Stimulated activated CD8-positive, alpha-beta memory T cell treated with anti-CD3 and anti-CD28 coated beads, Interleukin-4, amount 100 ng/mL, for 48 hours (primary cell): Measurements from ENCODE around the gene SGPL1.

ENCODE experiments used
- DNase-seq: peaks from one replicate; pipeline ENCODE4 v3.0.0-alpha.2; 2020

The SGPL1 gene

DNA sequence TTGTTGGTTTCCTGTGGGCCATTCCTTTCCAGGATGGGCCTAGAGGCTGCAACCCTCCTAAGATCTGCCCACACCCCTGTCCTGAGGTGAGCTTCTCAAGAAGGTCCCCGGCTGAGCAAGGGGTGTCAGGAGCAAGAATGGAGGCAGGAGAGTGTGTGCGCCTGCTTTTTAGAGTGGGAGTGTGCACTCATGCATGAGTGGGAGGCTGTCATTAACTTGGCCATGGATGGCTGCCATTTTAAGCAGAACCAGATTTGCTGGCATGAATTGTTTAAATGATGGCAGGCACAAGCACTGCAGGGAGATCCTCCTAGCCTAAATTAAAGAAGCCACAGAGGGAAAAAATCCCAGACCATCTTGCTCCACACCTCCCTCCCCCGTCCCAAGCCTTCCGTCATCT lies 2.9 kb upstream of the SGPL1 start:
- no peak for DNase-seq

- no peak for DNase-seq
Measured at GRCh38 chr10:70814126-70814525, 1.6 kb upstream of the SGPL1 start.

DNA sequence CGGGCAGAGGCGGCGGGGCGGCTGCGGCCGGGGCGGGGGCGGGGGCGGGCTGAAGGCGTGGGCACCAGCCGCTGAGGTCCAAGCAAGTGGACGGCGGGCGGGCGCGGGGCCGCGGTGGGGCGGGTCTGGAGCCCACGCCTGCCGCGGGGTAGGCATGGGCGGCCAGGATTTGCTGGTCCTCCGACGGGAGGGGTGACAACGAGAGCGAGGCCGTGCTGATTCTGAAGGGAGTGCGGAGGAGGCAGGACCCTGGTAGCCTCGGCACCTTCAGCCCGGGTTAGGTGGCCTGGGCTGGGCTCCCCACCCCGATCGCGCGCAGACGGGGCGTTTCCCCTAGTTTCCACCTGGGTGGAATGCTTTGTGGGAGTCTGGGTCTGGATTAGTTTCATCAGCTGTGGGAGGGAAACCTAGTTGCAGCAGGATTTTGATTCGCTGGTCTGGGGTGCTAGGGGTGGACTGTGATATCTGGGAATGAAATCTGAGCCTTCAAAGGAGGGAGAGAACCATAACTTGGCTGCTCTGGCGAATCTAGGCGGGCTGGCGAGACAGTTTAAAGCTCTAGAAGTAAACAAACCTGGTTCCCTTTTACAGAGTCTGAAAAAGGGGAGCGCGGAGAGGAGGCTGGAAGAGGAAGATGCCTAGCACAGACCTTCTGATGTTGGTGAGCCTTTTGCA lies 609 bp downstream of the SGPL1 start:
- peak; percentile 69 for DNase-seq

DNA sequence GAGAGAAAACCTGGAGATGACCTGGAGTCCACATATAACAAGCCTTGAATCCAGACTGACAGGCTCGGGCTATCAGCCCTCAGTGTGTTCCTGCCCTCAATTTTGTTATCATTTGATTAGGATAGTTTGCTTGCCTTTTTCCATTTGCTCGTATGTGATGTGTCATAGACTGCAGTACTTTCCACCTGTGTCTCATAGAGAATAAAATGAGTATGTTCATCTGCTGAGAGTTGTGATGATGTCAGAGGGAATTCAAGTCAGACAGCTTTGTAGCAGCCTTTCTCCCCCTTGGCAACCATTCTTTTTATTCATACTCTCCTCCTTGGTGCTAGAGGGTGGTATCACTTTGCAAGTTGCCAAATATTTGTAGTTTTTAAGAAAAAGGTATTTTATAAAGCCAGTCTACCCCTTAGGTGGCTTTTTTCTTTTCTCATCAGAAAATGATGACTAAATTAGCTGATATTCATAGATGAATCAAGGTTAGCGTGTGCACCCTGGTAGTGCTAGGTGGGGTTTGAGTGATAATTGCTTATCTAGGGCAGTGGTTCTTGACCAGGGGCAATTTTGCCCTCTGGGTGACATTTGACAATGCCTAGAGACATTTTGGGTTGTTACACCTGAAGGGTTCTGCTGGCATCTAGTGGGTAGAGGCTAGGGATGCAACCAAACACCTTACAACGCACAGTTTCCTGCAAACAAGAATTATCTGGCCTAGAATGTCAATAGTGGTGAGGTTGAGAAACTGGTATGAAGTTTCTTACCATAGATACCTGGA lies 5.4 kb downstream of the SGPL1 start:
- DNase-seq = no peak

DNA sequence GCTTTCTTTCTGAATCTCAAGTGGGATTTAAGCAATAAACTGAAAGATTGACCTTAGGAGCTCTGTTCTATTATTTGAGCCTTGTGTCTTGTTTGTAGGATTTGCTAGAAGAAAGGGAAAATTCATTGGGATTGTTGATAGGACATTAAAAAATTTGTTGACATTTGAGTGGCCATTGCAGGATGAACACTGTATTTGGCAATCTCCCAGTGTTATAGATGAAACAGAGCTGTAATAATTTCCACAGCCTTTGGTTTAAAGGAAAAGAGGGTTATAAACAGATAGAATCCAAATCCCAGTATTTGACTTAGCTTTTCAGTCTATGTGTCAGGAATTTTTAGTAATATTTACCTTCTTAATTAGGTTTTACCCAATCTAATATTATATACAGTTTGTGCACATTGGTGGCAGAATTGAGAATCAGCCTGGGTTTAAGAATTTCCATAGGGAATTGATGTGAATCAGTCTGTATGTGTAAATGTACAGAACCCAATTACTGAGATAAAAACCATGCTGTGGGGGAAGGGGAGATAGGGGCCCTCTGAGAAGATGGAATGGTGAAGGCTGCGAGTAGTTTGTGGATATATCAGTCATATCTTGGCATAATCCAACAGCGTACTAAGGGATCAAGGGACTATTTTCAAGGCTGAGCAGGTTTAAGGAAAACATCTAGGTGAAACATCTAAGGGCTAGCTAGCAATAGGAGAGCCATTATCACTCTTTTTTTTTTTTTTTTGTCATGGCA lies 6.5 kb downstream of the SGPL1 start:
- DNase-seq = no peak

- DNase-seq = no peak
Measured at GRCh38 chr10:70827086-70827757, 11.5 kb downstream of the SGPL1 start.

DNA sequence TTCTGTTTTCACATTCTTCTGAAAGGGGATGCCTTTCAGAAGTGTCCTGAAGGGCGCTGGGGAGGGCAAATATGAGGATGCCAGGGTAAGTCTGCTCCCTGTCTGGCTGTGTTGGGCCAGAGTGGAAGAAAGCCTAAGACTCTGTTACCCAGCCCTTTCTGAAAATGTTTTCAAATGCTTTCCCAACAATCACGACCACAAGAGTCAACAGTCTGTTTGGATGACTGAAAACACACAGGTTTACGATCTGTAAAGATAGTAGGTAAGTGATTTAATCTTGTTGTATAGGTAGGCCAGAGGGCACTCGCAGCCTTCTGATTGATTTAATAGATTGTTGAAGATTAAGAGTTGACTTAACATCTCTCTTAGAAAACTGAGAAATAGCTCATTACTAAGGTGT lies 13.2 kb downstream of the SGPL1 start:
- DNase-seq = no peak

DNA sequence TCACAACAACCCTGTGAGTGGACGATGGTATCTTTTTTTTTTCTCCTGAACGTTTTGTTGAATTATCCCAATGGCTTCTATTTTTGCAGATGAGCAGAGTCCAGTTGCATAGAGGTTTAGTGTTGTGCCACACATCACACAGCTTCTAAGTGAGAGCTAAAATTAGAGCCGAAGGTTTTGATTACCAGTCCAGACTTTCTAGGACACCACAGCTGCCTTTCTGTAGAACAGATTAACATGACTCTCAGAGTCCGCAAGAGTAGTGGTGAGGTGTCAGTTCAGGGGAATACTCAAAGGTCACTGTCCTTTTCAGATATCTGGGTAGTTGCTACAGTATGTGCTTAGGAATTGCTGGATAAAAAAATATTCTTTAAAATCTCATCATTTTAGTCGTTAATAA lies 13.8 kb downstream of the SGPL1 start:
- no peak for DNase-seq

DNA sequence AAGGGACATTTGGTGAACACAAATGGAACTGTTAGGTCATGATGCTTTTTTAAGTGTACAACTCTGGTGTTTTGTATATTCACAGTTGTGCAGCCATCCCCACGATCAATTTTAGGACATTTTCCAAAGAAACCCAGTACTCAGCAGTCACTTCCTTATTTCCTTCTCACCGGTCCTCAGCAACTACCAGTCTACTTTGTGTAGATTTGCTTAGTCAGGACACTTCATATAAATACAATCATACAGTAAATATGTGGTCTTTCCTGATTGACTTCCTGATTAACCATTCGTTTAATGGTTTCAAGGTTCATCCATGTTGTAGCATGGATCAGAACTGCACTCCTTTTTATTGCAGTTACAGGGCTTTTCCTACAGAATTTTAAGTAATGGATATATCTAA lies 14.4 kb downstream of the SGPL1 start:
- no peak for DNase-seq

DNA sequence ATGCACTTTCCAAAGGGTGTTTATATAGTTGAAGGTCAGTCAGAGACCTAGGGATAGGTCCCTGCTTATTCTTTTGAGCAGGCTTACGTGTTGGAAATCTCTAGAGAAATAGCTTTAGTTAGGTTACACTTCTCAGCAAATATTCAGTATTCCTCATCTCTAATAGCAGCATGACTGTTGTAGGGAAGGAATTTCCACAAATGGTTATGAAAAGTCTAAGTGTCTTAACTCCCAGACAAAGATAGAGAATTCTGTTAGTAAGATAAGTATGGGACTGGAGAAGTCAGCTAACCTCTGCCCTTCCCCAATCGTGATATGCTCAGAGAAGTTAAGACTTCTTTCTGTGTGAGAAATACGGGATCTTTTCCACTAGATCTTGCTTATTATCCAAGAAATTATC lies 16.5 kb downstream of the SGPL1 start:
- no peak for DNase-seq

DNA sequence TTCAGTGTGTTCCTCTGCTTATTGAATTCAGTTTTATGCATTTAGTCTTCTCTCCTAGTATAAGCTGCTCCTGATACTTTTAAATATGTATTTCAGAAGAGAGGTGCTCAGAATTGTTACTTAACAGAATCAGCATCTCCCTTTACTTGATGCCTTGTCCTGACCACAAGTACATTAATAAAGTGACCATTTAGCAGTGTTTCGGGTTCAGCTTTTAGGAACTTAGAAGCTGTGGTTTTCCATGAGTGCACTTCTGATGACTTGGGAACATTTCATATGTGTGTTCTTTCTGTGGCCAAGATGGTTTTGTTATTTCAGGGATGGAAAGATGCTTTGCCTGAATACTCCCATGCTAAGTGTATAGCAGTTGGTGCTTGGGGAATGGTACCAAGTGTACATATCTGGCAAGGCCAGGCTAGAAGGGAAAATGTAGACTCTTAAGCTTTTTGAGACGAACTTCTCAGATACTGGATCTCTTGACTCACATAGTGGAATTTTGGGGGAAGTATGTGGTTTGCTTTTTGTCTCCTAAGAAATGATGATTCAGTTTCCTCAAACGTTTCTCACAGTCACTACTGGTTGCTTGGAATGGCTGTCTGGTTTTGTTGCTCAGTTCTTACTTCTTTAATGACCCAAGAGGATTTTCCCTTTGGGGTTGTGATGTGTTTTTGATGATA lies 17.2 kb downstream of the SGPL1 start:
- DNase-seq = no peak

GRCh38 chr10:70833601-70834000 lies 17.9 kb downstream of the SGPL1 start:
- no peak for DNase-seq

- DNase-seq = no peak
Measured at GRCh38 chr10:70834021-70834420, 18.3 kb downstream of the SGPL1 start.

- DNase-seq = no peak
Measured at GRCh38 chr10:70834441-70835151, 18.8 kb downstream of the SGPL1 start.

- DNase-seq = no peak
Measured at GRCh38 chr10:70836319-70836718, 20.6 kb downstream of the SGPL1 start.

- no peak for DNase-seq
Measured at GRCh38 chr10:70837660-70838059, 21.9 kb downstream of the SGPL1 start.

DNA sequence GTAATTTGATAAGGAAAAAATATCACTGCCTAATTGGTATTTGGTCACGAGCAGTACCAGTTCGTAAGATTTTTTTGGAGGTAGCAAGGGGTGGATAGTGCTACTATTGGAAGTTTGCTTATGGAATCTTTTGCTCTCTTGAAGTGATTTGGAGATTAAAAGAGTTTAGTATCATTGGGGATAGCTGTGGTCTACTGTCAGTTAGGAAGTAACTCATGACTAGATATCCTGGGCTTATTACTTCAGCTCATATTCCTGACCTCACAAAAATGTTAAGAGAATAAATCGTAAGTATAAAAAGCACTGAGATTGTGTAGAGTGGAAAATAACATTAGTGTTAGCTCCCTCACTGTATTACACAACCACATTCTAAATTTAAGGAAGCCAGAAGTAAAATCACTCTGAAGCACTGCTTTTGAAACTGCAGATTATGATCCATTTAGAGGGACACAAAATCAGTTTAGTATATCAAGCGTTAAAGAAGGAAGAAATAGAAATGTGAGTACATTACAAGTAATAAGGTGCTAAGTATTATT lies 22.6 kb downstream of the SGPL1 start:
- DNase-seq = no peak

DNA sequence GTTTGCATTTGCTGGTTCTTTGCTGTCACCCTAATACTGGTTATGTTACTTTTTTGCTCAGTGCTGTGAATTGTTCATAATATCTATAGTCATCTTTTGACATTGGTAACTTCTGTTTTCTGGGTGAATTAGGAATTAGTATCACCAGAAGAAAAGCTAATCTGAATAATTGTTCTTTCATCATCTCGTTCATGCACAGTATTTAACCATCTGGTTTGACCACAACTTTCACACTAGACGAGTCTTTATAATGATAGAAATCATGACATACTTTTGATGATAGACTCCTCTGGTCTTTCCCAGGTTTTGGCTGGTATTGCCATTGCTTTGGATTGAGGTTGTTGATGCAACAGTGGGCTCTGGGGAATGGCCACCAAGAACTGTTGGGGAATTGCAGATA lies 25.1 kb downstream of the SGPL1 start:
- no peak for DNase-seq

DNA sequence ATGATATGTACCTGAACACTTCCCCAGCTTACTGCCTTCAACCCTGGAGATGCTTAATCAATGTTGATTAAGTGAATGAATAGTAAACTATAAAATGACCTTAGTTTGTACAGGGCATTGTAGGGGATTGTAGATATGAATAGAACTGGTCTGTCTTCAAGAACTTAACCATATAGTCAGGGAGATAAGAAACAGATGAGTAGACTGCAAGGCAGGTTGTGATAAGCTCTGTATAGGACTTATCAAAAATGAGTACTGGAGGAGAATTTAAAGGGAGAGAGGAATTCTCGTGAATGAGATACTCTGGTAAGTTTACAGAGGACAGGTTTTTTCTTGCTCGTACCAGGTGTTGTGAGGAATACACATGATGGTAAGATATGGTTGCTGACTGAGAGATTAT lies 27.6 kb downstream of the SGPL1 start:
- no peak for DNase-seq

DNA sequence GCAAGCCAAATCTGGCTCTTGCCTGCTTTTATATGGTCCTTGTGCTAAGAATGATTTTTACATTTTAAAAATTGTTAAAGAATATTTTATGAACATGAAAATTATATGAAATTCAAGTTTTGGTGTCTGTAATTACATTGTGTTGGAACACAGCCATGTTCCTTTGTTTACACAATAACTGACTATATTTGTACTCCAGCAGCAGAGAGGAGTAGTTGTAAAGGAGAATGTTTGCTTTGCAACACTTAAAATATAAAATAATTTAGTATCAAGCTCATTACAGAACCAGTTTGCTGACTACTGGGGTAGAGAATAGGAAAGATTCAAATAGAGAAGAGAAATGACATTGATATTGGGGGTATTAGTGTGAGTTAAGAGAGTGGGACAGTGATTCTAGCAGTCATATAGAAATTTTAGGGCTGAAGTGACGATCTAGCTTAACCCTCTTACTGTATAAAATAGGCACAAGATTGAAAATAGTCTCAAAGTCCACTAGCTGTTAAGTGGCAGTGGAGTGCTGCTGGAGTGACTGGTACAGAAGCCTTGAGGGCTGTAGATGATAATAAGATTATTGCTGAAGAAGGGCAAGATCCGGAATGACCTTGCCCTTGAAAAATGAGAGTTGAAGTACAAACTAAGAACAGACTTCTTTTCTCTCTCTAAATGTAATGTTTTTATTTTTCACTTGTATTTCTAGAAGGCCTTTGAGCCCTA lies 28.2 kb downstream of the SGPL1 start:
- DNase-seq = no peak

- no peak for DNase-seq
Measured at GRCh38 chr10:70845256-70845655, 29.5 kb downstream of the SGPL1 start.
